Mesenchymal stem cell (in vitro differentiated cells and primary cell): ENCODE data around the gene MAP2K6.

Experiments
- DNase-seq: peaks from one replicate; pipeline ENCODE4 v3.0.0-alpha.2; 2013
- H2AFZ ChIP-seq: one replicate; pipeline ENCODE4 v1.6.1; 2013; ENCODE audit warnings: low read depth, mild to moderate bottlenecking, control low read depth, inconsistent platforms, low read length, moderate library complexity
- H2AK5ac ChIP-seq: 2 replicates; pipeline ENCODE4 v1.6.1; 2013; ENCODE audit warnings: low read length, moderate library complexity, mild to moderate bottlenecking, inconsistent platforms; ENCODE audit not compliant: severe bottlenecking
- H2BK120ac ChIP-seq: one replicate; pipeline ENCODE4 v1.6.1; 2013; ENCODE audit warnings: low read depth, mild to moderate bottlenecking, inconsistent platforms, low read length, moderate library complexity
- H2BK12ac ChIP-seq, 2 experiments: one replicate each; pipeline ENCODE4 v1.6.1; 2013; ENCODE audit warnings: inconsistent platforms in 2 of 2, low read length in 2 of 2, mild to moderate bottlenecking in 2 of 2, moderate library complexity in 2 of 2, control low read depth in 1 of 2
- H2BK15ac ChIP-seq: one replicate; pipeline ENCODE4 v1.6.1; 2013; ENCODE audit warnings: mild to moderate bottlenecking, low read depth, inconsistent platforms; ENCODE audit not compliant: poor library complexity, severe bottlenecking
- H2BK5ac ChIP-seq: 2 replicates; pipeline ENCODE4 v1.6.1; 2013; ENCODE audit warnings: low read depth, mild to moderate bottlenecking, low read length, control low read depth, inconsistent platforms; ENCODE audit not compliant: poor library complexity, severe bottlenecking
- H3K14ac ChIP-seq, 2 experiments: one replicate each; pipeline ENCODE4 v1.6.1; 2013; ENCODE audit warnings: inconsistent platforms in 2 of 2, low read length in 2 of 2, control low read depth in 1 of 2, mild to moderate bottlenecking in 1 of 2, moderate library complexity in 1 of 2
- H3K18ac ChIP-seq, 2 experiments: one replicate each; pipeline ENCODE4 v1.6.1; 2013; ENCODE audit warnings: inconsistent platforms in 2 of 2, low read length in 2 of 2, control low read depth in 1 of 2, low read depth in 1 of 2, mild to moderate bottlenecking in 1 of 2
- H3K23ac ChIP-seq, 2 experiments: one replicate each; pipeline ENCODE4 v1.6.1; 2013; ENCODE audit warnings: inconsistent platforms in 2 of 2, low read length in 2 of 2, mild to moderate bottlenecking in 2 of 2, moderate library complexity in 2 of 2, control low read depth in 1 of 2
- H3K27ac ChIP-seq: 2 replicates; pipeline ENCODE4 v1.5.1; 2013; ENCODE audit warnings: mild to moderate bottlenecking, moderate library complexity, low read length, control low read depth, inconsistent platforms; ENCODE audit not compliant: poor library complexity, severe bottlenecking
- H3K27me3 ChIP-seq, 2 experiments: 2 replicates each; pipeline versions ENCODE4 v1.6.1 to v1.7.0; 2013; ENCODE audit warnings: low read length in 2 of 2, mild to moderate bottlenecking in 2 of 2, moderate library complexity in 2 of 2, control low read depth in 1 of 2, inconsistent platforms in 1 of 2; ENCODE audit not compliant: control insufficient read depth in 1 of 2, insufficient read depth in 1 of 2
- H3K36me3 ChIP-seq, 2 experiments: 2 replicates each; pipeline versions ENCODE4 v1.6.1 to v1.7.0; 2013; ENCODE audit warnings: low read length in 2 of 2, control low read depth in 1 of 2, inconsistent platforms in 1 of 2, low read depth in 1 of 2, mild to moderate bottlenecking in 1 of 2; ENCODE audit not compliant: insufficient read depth in 2 of 2, control insufficient read depth in 1 of 2
- H3K4ac ChIP-seq, 2 experiments: one replicate each; pipeline ENCODE4 v1.6.1; 2013; ENCODE audit warnings: inconsistent platforms in 2 of 2, low read length in 2 of 2, mild to moderate bottlenecking in 2 of 2, moderate library complexity in 2 of 2, control low read depth in 1 of 2, low read depth in 1 of 2
- H3K4me1 ChIP-seq: 2 replicates; pipeline ENCODE4 v1.6.1; 2013; ENCODE audit warnings: low read depth, low read length, control low read depth; ENCODE audit not compliant: control insufficient read depth, insufficient read depth
- H3K4me2 ChIP-seq: 2 replicates; pipeline ENCODE4 v1.6.1; 2013; ENCODE audit warnings: low read length, mild to moderate bottlenecking, inconsistent platforms; ENCODE audit not compliant: poor library complexity, severe bottlenecking
- H3K4me3 ChIP-seq, 2 experiments: 2 replicates each; pipeline versions ENCODE4 v1.5.1 to v1.7.0; 2013; ENCODE audit warnings: low read length in 2 of 2, mild to moderate bottlenecking in 2 of 2, control low read depth in 1 of 2, low read depth in 1 of 2; ENCODE audit not compliant: insufficient read depth in 1 of 2
- H3K79me1 ChIP-seq: replicated peaks from 2 replicates; pipeline ENCODE4 v1.6.1; 2013; ENCODE audit warnings: mild to moderate bottlenecking, control low read depth, low read length, inconsistent platforms; ENCODE audit not compliant: poor library complexity, severe bottlenecking
- H3K9ac ChIP-seq: 2 replicates; pipeline ENCODE4 v1.7.0; 2013; ENCODE audit warnings: mild to moderate bottlenecking, low read length, moderate library complexity
- H3K9me3 ChIP-seq: 2 replicates; pipeline ENCODE4 v1.7.0; 2013; ENCODE audit warnings: mild to moderate bottlenecking, low read length; ENCODE audit not compliant: control insufficient read depth
- H4K8ac ChIP-seq: one replicate; pipeline ENCODE4 v1.6.1; 2013; ENCODE audit warnings: inconsistent platforms, mild to moderate bottlenecking, low read length, moderate library complexity
- H4K91ac ChIP-seq: one replicate; pipeline ENCODE4 v1.6.1; 2013; ENCODE audit warnings: mild to moderate bottlenecking, low read length, inconsistent platforms
- WGBS: methylation state at CpG from one replicate; pipeline ENCODE4 v1.1.7; 2013; ENCODE audit warnings: mixed read lengths; 5-methylcytosine and 5-hydroxymethylcytosine counted together

The MAP2K6 gene

DNA sequence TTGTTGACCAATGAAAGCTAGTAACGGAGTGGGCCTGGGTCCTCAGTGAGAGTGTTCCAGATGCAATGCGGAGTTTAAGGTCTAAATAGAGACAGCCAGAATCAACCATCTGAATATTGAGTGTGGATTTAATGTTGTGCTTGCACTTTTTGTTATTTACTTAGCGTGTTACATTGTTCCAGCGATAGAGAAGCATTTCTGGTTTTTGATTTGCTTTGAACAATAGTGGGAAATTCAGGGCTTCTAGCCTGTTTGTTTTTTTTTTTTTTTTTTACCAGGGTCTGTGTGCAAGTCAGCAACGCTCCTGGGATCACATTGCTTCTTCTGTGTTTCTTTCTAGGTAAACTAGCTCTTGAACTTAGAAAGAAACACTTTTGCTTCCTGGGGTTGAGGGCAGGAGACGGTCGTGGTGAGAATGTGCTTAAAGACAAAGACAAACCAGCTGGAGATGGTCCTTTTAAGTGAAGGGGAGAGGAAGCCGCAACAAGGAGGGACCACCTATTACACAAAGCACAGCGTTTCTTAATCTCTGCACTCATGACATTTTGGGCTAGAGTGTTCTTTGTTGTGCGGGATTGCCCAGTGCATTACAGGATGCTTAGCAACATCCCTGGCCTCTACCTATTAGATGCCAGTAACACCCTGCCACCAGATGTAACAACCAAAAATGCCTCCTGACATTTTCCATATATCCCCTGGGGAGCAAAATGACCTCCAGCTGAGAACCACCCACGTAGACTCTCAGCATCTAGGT is 119.2 kb downstream of the MAP2K6 start:
- H3K4me3 ChIP-seq, result no peak overlapping the region
- no peak overlapping the region for H3K9ac ChIP-seq
- H3K79me1 ChIP-seq, result no peaks in the 10 kb centered on the region
- DNase-seq, result no peak
- no peaks in the 10 kb centered on the region for H3K27me3 ChIP-seq
- H4K8ac ChIP-seq, result no peak overlapping the region
- H3K4me2 ChIP-seq, result no peak overlapping the region
- no peaks in the 10 kb centered on the region for H3K9me3 ChIP-seq
- 86% methylated on average over 11 of the region's 11 CpGs for WGBS
- peaks cover 0 to 7% of the 10 kb centered on the region in 2 experiments for H3K36me3 ChIP-seq
- H4K91ac ChIP-seq, result no peak overlapping the region
- no peak overlapping the region for H2BK12ac ChIP-seq
- H2BK120ac ChIP-seq, result no peak overlapping the region
- no peaks in the 10 kb centered on the region for H3K4me1 ChIP-seq
- H2AK5ac ChIP-seq, result no peak overlapping the region
- no peak overlapping the region for H3K18ac ChIP-seq
- H2BK5ac ChIP-seq, result no peak overlapping the region
- H2BK15ac ChIP-seq, result no peak overlapping the region
- no peak overlapping the region for H2AFZ ChIP-seq
- H3K23ac ChIP-seq, result no peak overlapping the region
- no peak overlapping the region for H3K27ac ChIP-seq
- H3K14ac ChIP-seq, result no peak overlapping the region
- no peak overlapping the region for H3K4ac ChIP-seq

DNA sequence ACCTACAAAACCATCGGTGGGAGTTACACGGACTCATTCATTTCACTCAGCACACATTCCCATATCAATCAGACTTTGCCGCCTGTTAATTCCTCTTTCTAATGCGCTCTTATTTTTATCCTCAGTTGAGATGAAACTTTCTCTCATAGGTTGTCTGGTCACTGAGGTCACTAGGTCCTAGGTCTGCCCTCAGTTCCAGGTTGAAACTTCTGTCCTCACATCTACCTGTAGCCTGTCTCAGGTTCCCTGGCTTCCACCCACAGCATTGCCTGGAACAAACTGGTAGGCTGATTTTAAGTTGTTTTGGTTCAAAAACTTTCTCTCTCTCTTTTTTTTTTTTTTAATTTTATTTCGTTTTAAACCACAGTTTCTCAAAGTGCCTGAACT is 119.7 kb downstream of the MAP2K6 start:
- Histone ChIP-seq H3K27me3 (no peaks in the 10 kb centered on the region), H2BK15ac (no peak overlapping the region), H3K4me3 (no peak overlapping the region), H3K9ac (no peak overlapping the region), H3K4me1 (no peaks in the 10 kb centered on the region), H3K23ac (no peak overlapping the region), H2AFZ (no peak overlapping the region), H2BK120ac (no peak overlapping the region), H3K18ac (no peak overlapping the region), H3K4me2 (no peak overlapping the region), H2AK5ac (no peak overlapping the region), H3K9me3 (no peaks in the 10 kb centered on the region), H3K79me1 (no peaks in the 10 kb centered on the region), H3K27ac (no peak overlapping the region), H4K91ac (no peak overlapping the region), H3K4ac (no peak overlapping the region), H3K14ac (no peak overlapping the region), H2BK12ac (no peak overlapping the region), H4K8ac (no peak overlapping the region), H3K36me3 (peaks cover 0 to 7% of the 10 kb centered on the region in 2 experiments), H2BK5ac (no peak overlapping the region)
- no peak for DNase-seq
- WGBS, result 86% methylated on average over 5 of the region's 5 CpGs

GRCh38 chr17:69535016-69535570 is 120.6 kb downstream of the MAP2K6 start:
- H3K4ac ChIP-seq, result no peak overlapping the region
- H2BK5ac ChIP-seq, result no peak overlapping the region
- DNase-seq, result no peak
- H3K4me3 ChIP-seq, result no peak overlapping the region
- WGBS, result 93% methylated on average over 6 of the region's 6 CpGs
- no peak overlapping the region for H2BK12ac ChIP-seq
- H4K8ac ChIP-seq, result no peak overlapping the region
- H3K79me1 ChIP-seq, result no peaks in the 10 kb centered on the region
- no peak overlapping the region for H2BK120ac ChIP-seq
- no peak overlapping the region for H2BK15ac ChIP-seq
- H3K23ac ChIP-seq, result no peak overlapping the region
- no peaks in the 10 kb centered on the region for H3K27me3 ChIP-seq
- H2AK5ac ChIP-seq, result no peak overlapping the region
- H3K4me1 ChIP-seq, result no peaks in the 10 kb centered on the region
- H3K4me2 ChIP-seq, result no peak overlapping the region
- H3K14ac ChIP-seq, result no peak overlapping the region
- no peak overlapping the region for H2AFZ ChIP-seq
- H3K27ac ChIP-seq, result no peak overlapping the region
- H3K18ac ChIP-seq, result no peak overlapping the region
- no peaks in the 10 kb centered on the region for H3K9me3 ChIP-seq
- no peak overlapping the region for H4K91ac ChIP-seq
- no peak overlapping the region for H3K9ac ChIP-seq
- H3K36me3 ChIP-seq, result peaks cover 0 to 7% of the 10 kb centered on the region in 2 experiments

- Histone ChIP-seq H3K4me2 (no peak overlapping the region), H3K18ac (peak overlapping the region in 1 of 2 experiments; percentile 54), H2BK5ac (no peak overlapping the region), H3K14ac (no peak overlapping the region), H2AK5ac (no peak overlapping the region), H3K27me3 (no peaks in the 10 kb centered on the region), H4K91ac (no peak overlapping the region), H3K4me1 (no peaks in the 10 kb centered on the region), H3K79me1 (no peaks in the 10 kb centered on the region), H3K4me3 (no peak overlapping the region), H4K8ac (peak overlapping the region; percentile 72), H3K36me3 (peaks cover 0 to 7% of the 10 kb centered on the region in 2 experiments), H3K9me3 (no peaks in the 10 kb centered on the region), H3K23ac (no peak overlapping the region), H3K9ac (no peak overlapping the region), H3K27ac (no peak overlapping the region), H3K4ac (peak overlapping the region in 1 of 2 experiments; percentile 13), H2AFZ (no peak overlapping the region), H2BK12ac (peak overlapping the region in 1 of 2 experiments; percentile 75), H2BK15ac (no peak overlapping the region), H2BK120ac (no peak overlapping the region)
- peak; percentile 7 for DNase-seq
- WGBS, result 73% methylated on average over 2 of the region's 2 CpGs
Observed at GRCh38 chr17:69538795-69539194, 124.3 kb downstream of the MAP2K6 start.
